ENCODE data around the gene LRBA.

Gene LRBA

GRCh38 chr4:150256225-150256620, 758.9 kb downstream of the LRBA start:
- no peak overlapping the region for H3K4me3 ChIP-seq (ENCODE audit: low read depth, low read length)
- no peak for DNase-seq (ENCODE audit: low read depth)
- no peak for TF ChIP-seq CTCF (IDR thresholded peaks at IDR 0.05; ENCODE audit: control insufficient read depth, extremely low read depth, insufficient read depth)

GRCh38 chr4:150255610-150256224, 759.4 kb downstream of the LRBA start:
- no peak for TF ChIP-seq CTCF (IDR thresholded peaks at IDR 0.05; ENCODE audit: control insufficient read depth, extremely low read depth, insufficient read depth)
- no peak overlapping the region for H3K4me3 ChIP-seq (ENCODE audit: low read depth, low read length)
- no peak for DNase-seq (ENCODE audit: low read depth)

- H3K4me3 ChIP-seq (ENCODE audit: low read depth, low read length): no peak overlapping the region
- TF ChIP-seq CTCF (IDR thresholded peaks at IDR 0.05; ENCODE audit: control insufficient read depth, extremely low read depth, insufficient read depth): no peak
Observed at GRCh38 chr4:150253965-150254630, 761.0 kb downstream of the LRBA start.

GRCh38 chr4:150253416-150253815, 761.7 kb downstream of the LRBA start:
- no peak overlapping the region for H3K4me3 ChIP-seq (ENCODE audit: low read depth, low read length)
- no peak for TF ChIP-seq CTCF (IDR thresholded peaks at IDR 0.05; ENCODE audit: control insufficient read depth, extremely low read depth, insufficient read depth)
- DNase-seq (ENCODE audit: low read depth): no peak

More at GRCh38 chr4:150253965-150254630, 761.0 kb downstream of the LRBA start:
- DNase-seq (ENCODE audit: low read depth): no peak

GRCh38 chr4:150252741-150253140, 762.3 kb downstream of the LRBA start:
- no peak overlapping the region for H3K4me3 ChIP-seq (ENCODE audit: low read depth, low read length)
- no peak for TF ChIP-seq CTCF (IDR thresholded peaks at IDR 0.05; ENCODE audit: control insufficient read depth, extremely low read depth, insufficient read depth)
- DNase-seq (ENCODE audit: low read depth): no peak

- no peak overlapping the region for H3K4me3 ChIP-seq (ENCODE audit: low read depth, low read length)
- DNase-seq (ENCODE audit: low read depth): no peak
- TF ChIP-seq CTCF (IDR thresholded peaks at IDR 0.05; ENCODE audit: control insufficient read depth, extremely low read depth, insufficient read depth): no peak
Observed at GRCh38 chr4:150252306-150252705, 762.8 kb downstream of the LRBA start.
